Measurements from ENCODE around the gene ALKBH5. TPM values are rescaled to one million over a fixed set of nuclear protein-coding genes. Genes with fewer than 3 reads are reported as not detected.

The ALKBH5 gene
- total RNA-seq, 1 donor from 2014 or later: 97.3 TPM

DNA sequence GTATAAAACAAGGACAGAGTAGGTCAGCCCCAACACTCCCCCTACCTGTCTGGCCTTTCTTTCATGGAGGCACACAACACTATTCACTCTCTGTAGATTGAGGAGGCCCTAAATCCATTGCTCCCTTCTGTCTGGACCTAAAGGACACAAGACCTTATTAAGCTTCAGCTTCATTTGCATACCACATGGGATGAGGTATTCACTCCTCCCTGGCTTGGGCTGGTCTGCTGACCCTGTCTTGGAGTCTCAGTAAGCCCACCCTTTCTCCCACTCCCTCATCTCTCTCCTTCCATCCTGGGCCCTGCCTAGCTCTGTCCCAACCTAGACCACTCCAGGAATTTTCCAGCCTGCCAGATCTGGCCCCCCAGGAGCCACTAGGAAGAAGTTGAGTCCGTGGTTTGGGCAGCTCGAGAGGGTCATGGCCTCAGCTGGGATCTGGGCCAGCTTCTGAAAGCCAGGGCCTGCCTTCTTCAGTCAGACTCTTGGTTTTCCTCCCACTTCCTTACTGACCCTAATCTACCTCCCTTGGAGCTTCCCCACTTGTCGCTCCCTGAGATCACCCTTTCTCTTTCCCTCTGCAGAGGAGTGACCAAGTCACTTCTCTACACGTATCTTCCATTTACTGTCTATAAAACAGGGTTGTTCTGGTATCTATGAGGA is 35.3 kb downstream of the ALKBH5 start:
- DNase-seq (ENCODE audit: low read depth, low spot score): no peak

- DNase-seq (ENCODE audit: low read depth, low spot score): no peak
These were observed 40.4 kb downstream of the ALKBH5 start for GRCh38 chr17:18224053-18224386.

DNA sequence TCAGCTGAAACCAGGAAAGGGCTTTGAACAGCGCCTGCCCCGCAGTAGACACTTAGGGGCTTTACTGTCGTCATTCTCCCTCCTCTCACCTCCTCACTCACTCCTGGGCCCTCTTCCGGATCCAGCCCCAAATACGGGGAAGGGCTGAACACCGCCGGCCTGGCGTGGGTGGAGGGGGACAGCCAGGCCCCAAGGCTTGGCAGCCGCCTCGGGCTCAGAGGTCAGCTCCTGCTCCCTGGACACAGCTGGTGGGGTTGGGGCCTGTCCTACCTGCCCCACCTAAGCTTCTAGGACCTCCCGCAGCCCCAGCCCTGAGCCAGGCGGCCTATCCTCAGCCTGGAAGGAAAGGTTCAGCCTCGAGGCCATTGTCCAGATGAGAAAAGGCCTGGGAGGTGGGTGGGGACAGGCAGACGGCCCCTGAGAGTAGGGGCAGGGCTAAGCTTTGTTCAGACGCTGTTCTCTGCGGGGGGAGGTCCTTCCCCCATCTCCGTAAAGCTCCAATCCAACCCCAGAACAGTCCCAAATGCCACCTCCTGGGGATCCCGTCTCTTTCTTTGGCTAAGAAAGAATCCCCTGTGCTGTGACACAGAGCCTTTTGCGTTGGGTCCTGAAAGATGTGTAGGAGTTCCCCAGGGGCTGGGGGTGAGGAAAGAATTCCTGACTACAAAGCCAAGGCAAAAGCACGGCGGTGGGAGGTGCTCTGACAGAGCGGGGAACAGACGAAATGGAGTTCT is 40.9 kb downstream of the ALKBH5 start:
- no peak for DNase-seq (ENCODE audit: low read depth, low spot score)

DNA sequence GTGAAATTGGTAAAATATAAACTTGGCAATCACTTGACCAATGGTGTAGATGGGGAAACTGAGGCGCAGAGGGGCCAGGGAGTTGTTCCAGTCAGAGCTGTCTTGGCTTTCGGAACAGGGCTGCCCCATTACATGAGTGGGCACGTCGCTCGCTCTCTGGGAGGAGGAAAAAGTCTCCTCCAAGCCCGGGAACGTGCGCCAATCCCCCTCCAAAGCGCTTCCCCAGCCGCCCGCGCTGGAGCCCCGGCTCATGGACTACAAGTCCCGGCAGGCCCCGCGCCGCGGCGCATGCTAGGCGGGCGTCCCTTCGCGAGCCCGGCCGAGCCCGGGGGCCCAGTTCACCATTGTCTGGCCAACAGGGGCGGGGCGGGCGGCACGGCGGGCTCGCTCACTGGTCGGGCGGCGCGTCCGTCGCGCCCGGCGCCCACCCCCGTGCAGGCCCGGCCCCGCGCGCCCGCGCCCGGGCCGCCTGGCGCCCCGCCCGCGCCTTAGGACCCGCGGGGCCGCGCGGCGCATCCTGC is 41.6 kb downstream of the ALKBH5 start, which contains the start of gene LLGL1:
Gene LLGL1, plus strand, starts transcription at position 515 of the 521 bp plus-strand sequence. CDS start 48 bp downstream, outside the sequence.
- DNase-seq (ENCODE audit: low read depth, low spot score): peak; percentile 75

- DNase-seq (ENCODE audit: low read depth, low spot score): no peak
These were observed 42.1 kb downstream of the ALKBH5 start for GRCh38 chr17:18225642-18226283.

GRCh38 chr17:18226284-18226945 is 42.8 kb downstream of the ALKBH5 start:
- DNase-seq (ENCODE audit: low read depth, low spot score): no peak

GRCh38 chr17:18227635-18228034 is 44.0 kb downstream of the ALKBH5 start:
- no peak for DNase-seq (ENCODE audit: low read depth, low spot score)

DNA sequence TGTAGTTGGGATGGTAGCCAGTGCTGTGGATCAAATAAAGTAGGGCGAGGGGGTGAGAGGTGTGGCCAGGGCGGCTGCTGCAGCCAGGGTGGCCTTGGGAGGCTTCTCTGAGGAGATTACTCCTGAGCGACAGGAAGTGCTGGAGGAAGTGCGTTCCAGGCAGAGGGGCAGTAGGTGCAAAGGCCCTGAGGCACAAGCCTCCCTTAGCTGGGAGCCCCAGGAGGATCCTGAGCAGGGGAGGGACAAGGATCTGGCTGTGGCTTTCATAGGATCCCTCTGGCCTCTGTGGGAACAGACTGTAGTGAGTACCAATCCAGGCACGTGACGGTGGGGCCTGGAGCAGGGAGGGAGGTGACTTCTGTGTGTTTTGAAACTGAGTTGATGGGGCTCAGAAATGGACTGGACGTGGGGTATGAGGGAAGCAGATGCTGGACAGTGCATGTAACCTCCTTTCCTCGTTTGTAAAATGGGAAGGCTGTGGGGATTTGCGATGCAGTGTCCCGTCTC is 44.6 kb downstream of the ALKBH5 start:
- DNase-seq (ENCODE audit: low read depth, low spot score): no peak

DNA sequence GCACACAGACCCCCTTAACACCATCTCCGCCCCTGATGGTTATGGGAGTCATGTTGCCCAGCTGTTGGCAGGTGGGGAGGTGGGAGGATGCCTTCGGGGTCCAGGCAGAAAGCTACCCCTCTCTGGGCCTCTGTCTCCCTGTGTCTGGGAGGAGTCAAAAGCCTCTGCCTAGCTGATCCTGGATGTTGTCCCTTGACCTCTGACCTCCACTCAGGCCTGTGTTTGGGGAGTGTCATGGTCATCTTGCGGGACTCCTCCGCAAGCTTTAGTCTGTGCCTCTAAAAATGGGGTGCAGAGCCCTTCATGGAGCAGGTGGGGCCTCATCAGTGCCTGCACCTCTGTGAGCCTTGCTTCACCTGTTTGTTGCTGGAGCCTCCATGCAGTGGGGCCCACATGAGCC is 45.6 kb downstream of the ALKBH5 start:
- no peak for DNase-seq (ENCODE audit: low read depth, low spot score)

DNA sequence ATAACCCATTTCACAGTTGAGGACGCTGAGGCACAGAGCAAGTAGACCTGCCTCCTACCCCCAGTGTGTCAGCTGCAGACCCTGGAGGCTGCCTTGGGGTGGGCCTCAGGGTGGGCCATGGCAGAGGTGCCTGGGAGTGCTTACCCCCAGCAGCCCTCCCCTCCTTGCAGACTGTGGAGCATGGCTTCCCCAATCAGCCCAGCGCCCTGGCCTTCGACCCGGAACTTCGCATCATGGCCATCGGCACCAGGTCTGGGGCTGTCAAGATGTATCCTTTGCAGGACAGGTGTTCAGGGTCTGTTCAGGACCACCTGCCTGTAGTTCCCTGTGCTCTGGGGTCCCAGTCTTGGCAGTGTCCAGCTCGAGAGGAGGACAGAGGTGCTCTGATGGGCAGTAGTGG is 46.1 kb downstream of the ALKBH5 start:
- no peak for DNase-seq (ENCODE audit: low read depth, low spot score)

- DNase-seq (ENCODE audit: low read depth, low spot score): no peak
These were observed 46.9 kb downstream of the ALKBH5 start for GRCh38 chr17:18230288-18231141.

- no peak for DNase-seq (ENCODE audit: low read depth, low spot score)
These were observed 47.5 kb downstream of the ALKBH5 start for GRCh38 chr17:18231164-18231563.

- DNase-seq (ENCODE audit: low read depth, low spot score): no peak
These were observed 50.3 kb downstream of the ALKBH5 start for GRCh38 chr17:18233803-18234518.

DNA sequence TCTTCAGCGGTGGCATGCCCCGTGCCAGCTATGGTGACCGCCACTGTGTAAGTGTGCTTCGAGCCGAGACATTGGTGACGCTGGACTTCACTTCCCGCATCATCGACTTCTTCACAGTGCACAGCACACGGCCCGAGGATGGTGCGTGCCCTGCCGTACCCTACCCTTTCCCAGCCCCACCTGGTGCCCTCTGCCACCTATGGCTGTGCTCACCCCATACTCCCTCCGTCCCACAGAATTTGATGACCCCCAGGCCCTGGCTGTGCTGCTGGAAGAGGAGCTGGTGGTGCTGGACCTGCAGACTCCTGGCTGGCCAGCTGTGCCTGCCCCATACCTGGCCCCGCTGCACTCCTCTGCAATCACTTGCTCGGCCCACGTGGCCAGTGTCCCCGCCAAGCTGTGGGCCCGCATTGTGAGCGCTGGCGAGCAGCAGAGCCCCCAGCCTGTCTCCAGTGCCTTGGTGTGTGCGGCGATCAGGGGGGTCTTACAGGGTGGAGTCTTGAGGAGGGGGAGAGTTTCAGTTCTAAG is 51.3 kb downstream of the ALKBH5 start:
- DNase-seq (ENCODE audit: low read depth, low spot score): no peak

DNA sequence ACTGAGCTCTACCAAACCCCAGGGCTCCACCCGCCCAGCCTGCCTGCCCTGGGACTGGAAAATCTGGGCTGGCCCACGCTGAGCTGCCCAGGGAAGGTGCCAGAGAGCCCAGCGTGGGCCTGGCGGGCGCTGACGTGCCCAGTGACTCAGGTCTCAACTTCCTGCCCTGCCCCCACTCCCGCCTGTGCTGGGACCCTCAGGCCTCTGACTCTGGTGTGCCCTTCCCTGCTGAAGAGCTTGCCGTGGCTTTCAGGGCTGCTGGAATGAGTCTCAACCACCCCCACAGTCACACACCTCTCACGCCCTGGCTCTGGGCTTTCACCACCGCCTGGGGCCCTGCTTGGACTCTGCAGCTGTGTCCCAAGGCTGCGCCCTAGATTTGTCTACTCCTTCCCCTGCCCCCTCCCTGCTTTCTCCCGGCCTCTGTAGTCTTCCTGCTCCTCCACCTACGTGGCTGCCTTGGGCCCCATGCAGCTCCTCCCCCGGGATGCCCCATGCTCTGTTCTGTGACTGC is 52.2 kb downstream of the ALKBH5 start:
- no peak for DNase-seq (ENCODE audit: low read depth, low spot score)

- DNase-seq (ENCODE audit: low read depth, low spot score): no peak
These were observed 52.9 kb downstream of the ALKBH5 start for GRCh38 chr17:18236494-18236893.

DNA sequence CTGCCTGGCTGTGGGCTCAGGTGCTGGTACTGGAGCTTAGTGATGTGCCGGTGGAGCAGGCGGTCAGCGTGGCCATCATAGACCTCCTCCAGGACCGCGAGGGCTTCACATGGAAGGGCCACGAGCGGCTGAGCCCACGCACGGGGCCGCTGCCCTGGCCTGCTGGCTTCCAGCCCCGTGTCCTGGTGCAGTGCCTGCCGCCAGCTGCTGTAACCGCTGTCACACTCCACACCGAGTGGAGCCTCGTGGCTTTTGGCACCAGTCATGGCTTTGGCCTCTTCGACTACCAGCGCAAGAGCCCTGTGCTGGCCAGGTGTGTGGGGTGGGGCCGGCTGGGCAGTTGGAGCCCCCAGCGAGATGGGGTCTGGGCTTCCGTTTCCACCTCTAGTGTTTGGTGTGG is 53.8 kb downstream of the ALKBH5 start:
- no peak for DNase-seq (ENCODE audit: low read depth, low spot score)

DNA sequence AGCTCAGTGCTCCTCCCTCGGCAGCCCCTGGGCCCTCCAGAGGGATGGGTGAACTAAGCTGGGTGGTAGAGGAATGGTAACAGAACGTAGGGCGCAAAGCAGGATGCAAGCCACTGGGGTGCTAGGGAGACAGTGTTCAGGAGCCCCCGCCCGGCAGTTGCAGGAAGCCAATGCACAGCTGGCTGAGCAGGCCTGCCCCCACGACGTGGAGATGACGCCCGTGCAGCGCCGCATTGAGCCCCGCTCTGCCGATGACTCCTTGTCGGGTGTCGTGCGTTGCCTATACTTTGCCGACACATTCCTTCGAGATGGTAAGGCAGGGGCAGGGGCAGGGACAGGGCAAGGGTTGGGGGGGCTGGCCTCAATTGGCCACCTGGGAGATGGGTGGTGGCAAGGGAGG is 54.7 kb downstream of the ALKBH5 start:
- DNase-seq (ENCODE audit: low read depth, low spot score): no peak

GRCh38 chr17:18240449-18240848 is 56.8 kb downstream of the ALKBH5 start:
- no peak for DNase-seq (ENCODE audit: low read depth, low spot score)
